K562 (cell line): Measurements from ENCODE around the gene STX3. TPM values are rescaled to one million over a fixed set of nuclear protein-coding genes. Genes with fewer than 3 reads are reported as not detected.

Source experiments
- ARID4B ChIP-seq: sonication (generic); formaldehyde crosslinking; IDR thresholded peaks from 2 replicates; pipeline ENCODE4 v1.8.0; 2022; ENCODE audit warnings: mild to moderate bottlenecking, missing genetic modification reagents
- BCL6 ChIP-seq: fragments of 250-450 bp; sonication (Bioruptor Pico); IDR thresholded peaks from 2 replicates; pipeline ENCODE4 v1.4.0; 2020
- BCLAF1 ChIP-seq, 2 experiments: fragments of 450-650 bp in 1 of 2; IDR thresholded peaks; 2 replicates each; pipeline ENCODE4 v1.6.1; 2011 to 2017; ENCODE audit warnings: low read depth in 2 of 2, antibody characterized with exemption in 1 of 2, borderline replicate concordance in 1 of 2, low read length in 1 of 2, mild to moderate bottlenecking in 1 of 2, mixed read lengths in 1 of 2; ENCODE audit not compliant: control insufficient read depth in 1 of 2
- CEBPB ChIP-seq: fragments of 450-650 bp; IDR thresholded peaks from 2 replicates; pipeline ENCODE4 v1.6.1; 2016; ENCODE audit warnings: missing genetic modification characterization, missing compliant biosample characterization
- E4F1 ChIP-seq: fragments of 250-450 bp; sonication (Bioruptor Pico); IDR thresholded peaks from 2 replicates; pipeline ENCODE4 v1.5.0; 2021; ENCODE audit warnings: mild to moderate bottlenecking, borderline replicate concordance
- HDAC2 ChIP-seq: fragments of 450-650 bp; IDR thresholded peaks from 2 replicates; pipeline ENCODE4 v1.6.1; 2016; ENCODE audit warnings: mild to moderate bottlenecking
- NR2C2 ChIP-seq, 2 experiments: fragments of 200-800 bp in 1 of 2; sonication (Bioruptor generic) in 1 of 2; sonication (generic) in 1 of 2; formaldehyde crosslinking in 1 of 2; IDR thresholded peaks; 2 replicates each; pipeline versions ENCODE4 v1.6.1 to v1.8.0; 2016 to 2022; ENCODE audit warnings: mild to moderate bottlenecking in 1 of 2, missing compliant biosample characterization in 1 of 2, missing genetic modification characterization in 1 of 2, missing genetic modification reagents in 1 of 2
- RNF2 ChIP-seq: sonication (generic); IDR thresholded peaks from 2 replicates; pipeline ENCODE4 v1.6.1; 2016
- THRA ChIP-seq: fragments of 450-650 bp; IDR thresholded peaks from 2 replicates; pipeline ENCODE4 v1.6.1; 2017; ENCODE audit warnings: mild to moderate bottlenecking, moderate library complexity
- ZBTB5 ChIP-seq: fragments of 450-650 bp; IDR thresholded peaks from 2 replicates; pipeline ENCODE4 v1.6.1; 2017; ENCODE audit warnings: antibody characterized with exemption
- polyA plus RNA-seq, 8 experiments: library from polyadenylated mRNA; depleted of rRNA in 4 of 8; stranded (reverse) in 5 of 8; unstranded in 3 of 8; fragments of >200 nt; fragmentation: Nextera tagmentation in 2 of 8; fragmentation: Illumina TruSeq in 1 of 8; extraction: Ambion mirVana in 2 of 8; extraction: Trizol in 1 of 8; gene quantifications; 2 replicates each; pipeline versions ENCODE4 v1.2.1 to v1.2.3, GENCODE V29; 2011 to 2014; ENCODE audit warnings: inconsistent platforms in 1 of 8, missing spikeins in 1 of 8
- total RNA-seq, 7 experiments: library from RNA; depleted of rRNA in 6 of 7; stranded (reverse); fragments of >200 nt in 6 of 7; fragmentation: Illumina TruSeq in 2 of 7; extraction: Trizol in 2 of 7; gene quantifications; 2 replicates each; pipeline versions ENCODE4 v1.2.1 to v1.2.3, GENCODE V29; 2011 to 2021; ENCODE audit warnings: low replicate concordance in 1 of 7

The STX3 gene
- total and polyA plus RNA-seq, 9 of the 15 experiments (the other 6 are each of a cell fraction or from before 2014, with no cell fraction given): 12.0 to 91.6 (median 48.7) TPM

GRCh38 chr11:59802639-59803176 is 47.5 kb downstream of the STX3 start (continued):
- TF ChIP-seq THRA (no peak), BCLAF1 (IDR thresholded peaks at IDR 0.05; ENCODE audit: borderline replicate concordance in 1 of 2, control insufficient read depth in 1 of 2, low read depth in 2 of 2, low read length in 1 of 2) (no peak), RNF2 (peak; percentile 59; the same call in 1 of the 2 replicates), E4F1 (CRISPR knock-in tag) (no peak), ZBTB5 (peak; percentile 75), ARID4B (CRISPR knock-in tag) (no peak), HDAC2 (no peak), BCL6 (CRISPR knock-in tag) (no peak), CEBPB (peak; percentile 92), NR2C2 (CRISPR knock-in tag; IDR thresholded peaks at IDR 0.05) (no peak), NR2C2 (tag; IDR thresholded peaks at IDR 0.05) (no peak)
